Upper lobe of left lung (tissue), 4 donors: ENCODE data around the gene DUSP8.
A peak's percentile ranks its signal among the peaks of the same experiment; 100 is the strongest.

Experiments used
- CTCF ChIP-seq, 6 experiments: fragments of 450-650 bp in 4 of 6; fragments of 200-600 bp in 2 of 6; sonication (generic) in 2 of 6; IDR thresholded peaks; one replicate each; pipeline ENCODE4 v1.5.1; 2016 to 2019; ENCODE audit warnings: antibody characterized with exemption in 6 of 6
- EP300 ChIP-seq, 4 donors: sonication (generic); formaldehyde crosslinking; IDR thresholded peaks; one replicate each; pipeline ENCODE4 v1.5.1; 2017; ENCODE audit warnings: antibody characterized with exemption in 4 of 4, control low read depth in 2 of 4
- POLR2A ChIP-seq, 4 donors: fragments of 450-650 bp; IDR thresholded peaks; one replicate each; pipeline ENCODE4 v1.5.1; 2016 to 2017; ENCODE audit warnings: antibody characterized with exemption in 4 of 4, mild to moderate bottlenecking in 2 of 4
- POLR2AphosphoS5 ChIP-seq, 2 donors: sonication (generic); formaldehyde crosslinking; IDR thresholded peaks; one replicate each; pipeline ENCODE4 v1.5.1; 2017; ENCODE audit warnings: antibody characterized with exemption in 2 of 2

GRCh38 chr11:1559111-1559951 is 12.7 kb downstream of the DUSP8 start:
- TF ChIP-seq POLR2A (IDR thresholded peaks at IDR 0.05) = peak in 2 of 4 donors; percentile 13 to 52
- peak in 3 of 6 experiments; percentile 15 to 32 (median 29) for TF ChIP-seq CTCF (IDR thresholded peaks at IDR 0.05)
- TF ChIP-seq EP300 (IDR thresholded peaks at IDR 0.05) = peak in 1 of 4 donors; percentile 48
- TF ChIP-seq POLR2AphosphoS5 (IDR thresholded peaks at IDR 0.05) = peak in 1 of 2 donors; percentile 68
